Vagina (tissue), 2 donors: ENCODE measurements around the gene FIBCD1. TPM values are rescaled to one million over a fixed set of nuclear protein-coding genes. Genes with fewer than 3 reads are reported as not detected.

Experiments
- DNase-seq, 2 donors: peaks; one replicate each; pipeline ENCODE4 v3.0.0-alpha.2; 2017; ENCODE audit errors: extremely low spot score in 2 of 2
- H3K27ac ChIP-seq: fragments of 200-600 bp; sonication (generic); one replicate; pipeline ENCODE4 v1.5.1; 2019
- H3K27me3 ChIP-seq: fragments of 200-600 bp; sonication (generic); one replicate; pipeline ENCODE4 v1.5.1; 2019
- H3K36me3 ChIP-seq, 2 donors: fragments of 200-600 bp; sonication (generic); one replicate each; pipeline ENCODE4 v1.5.1; 2017 to 2019
- H3K4me1 ChIP-seq: fragments of 200-600 bp; sonication (generic); one replicate; pipeline ENCODE4 v1.5.1; 2019
- H3K4me3 ChIP-seq, 2 donors: fragments of 200-600 bp; sonication (generic); 1 replicate in 1 of 2; 2 replicates in 1 of 2; pipeline ENCODE4 v1.5.1; 2016 to 2019
- H3K9me3 ChIP-seq: fragments of 200-600 bp; sonication (generic); one replicate; pipeline ENCODE4 v1.5.1; 2019
- CTCF ChIP-seq, 3 experiments: fragments of 450-650 bp in 2 of 3; fragments of 200-600 bp in 1 of 3; sonication (generic) in 1 of 3; IDR thresholded peaks; one replicate each; pipeline ENCODE4 v1.5.1; 2017 to 2019; ENCODE audit warnings: antibody characterized with exemption in 3 of 3, mild to moderate bottlenecking in 2 of 3, moderate library complexity in 2 of 3
- POLR2A ChIP-seq, 2 donors: fragments of 450-650 bp; IDR thresholded peaks; one replicate each; pipeline ENCODE4 v1.6.1; 2017; ENCODE audit warnings: antibody characterized with exemption in 2 of 2, mild to moderate bottlenecking in 2 of 2, moderate library complexity in 2 of 2
- POLR2AphosphoS5 ChIP-seq, 2 donors: sonication (generic); formaldehyde crosslinking; IDR thresholded peaks; one replicate each; pipeline ENCODE4 v1.9.0; 2017; ENCODE audit warnings: antibody characterized with exemption in 2 of 2, mild to moderate bottlenecking in 2 of 2, low read depth in 1 of 2; ENCODE audit not compliant: insufficient read depth in 1 of 2
- intact Hi-C: fragments of 100-400 bp; cut with DNase I; formaldehyde crosslinking; loops from one replicate; pipeline ENCODE4 v1.15.1; 2023
- total RNA-seq: library from RNA; depleted of rRNA; stranded (reverse); fragments of >200 nt; gene quantifications from one replicate; pipeline ENCODE4 v1.2.3, GENCODE V29; 2016

Gene FIBCD1
- total RNA-seq, 1 donor from 2014 or later: not detected

GRCh38 chr9:130897105-130897751 is 41.8 kb downstream of the FIBCD1 start:
- Histone ChIP-seq H3K9me3 (no peaks in the 10 kb centered on the region), H3K27ac (no peak overlapping the region), H3K4me3 (no peak overlapping the region), H3K4me1 (peaks cover 44% of the 10 kb centered on the region), H3K36me3 (peaks cover 0 to 7% of the 10 kb centered on the region in 2 donors), H3K27me3 (no peaks in the 10 kb centered on the region)
- no peak for DNase-seq
- TF ChIP-seq POLR2A (IDR thresholded peaks at IDR 0.05): no peak
- TF ChIP-seq POLR2AphosphoS5 (IDR thresholded peaks at IDR 0.05; ENCODE audit: insufficient read depth in 1 of 2, low read depth in 1 of 2): no peak
- TF ChIP-seq CTCF (IDR thresholded peaks at IDR 0.05): no peak
- intact Hi-C loops: no loop called here

- no peaks in the 10 kb centered on the region for H3K9me3 ChIP-seq
- TF ChIP-seq POLR2AphosphoS5 (IDR thresholded peaks at IDR 0.05; ENCODE audit: insufficient read depth in 1 of 2, low read depth in 1 of 2): no peak
- no peak for TF ChIP-seq POLR2A (IDR thresholded peaks at IDR 0.05)
- TF ChIP-seq CTCF (IDR thresholded peaks at IDR 0.05): no peak
- H3K27ac ChIP-seq: no peak within 1 kb of the TSS
- H3K27me3 ChIP-seq: no peaks in the 10 kb centered on the region
- intact Hi-C loops: no loop called here
- DNase-seq: no peak
- peaks cover 0 to 7% of the 10 kb centered on the region in 2 donors for H3K36me3 ChIP-seq
- peaks cover 46% of the 10 kb centered on the region for H3K4me1 ChIP-seq
- no peak within 1 kb of the TSS for H3K4me3 ChIP-seq
Measured at GRCh38 chr9:130896233-130897014, 42.6 kb downstream of the FIBCD1 start, which contains the start of gene QRFP. Gene QRFP (minus strand): TSS chr9:130896812. CDS start chr9:130893838, 2,974 bp downstream.

- no peak for TF ChIP-seq CTCF (IDR thresholded peaks at IDR 0.05)
- TF ChIP-seq POLR2A (IDR thresholded peaks at IDR 0.05): no peak
- TF ChIP-seq POLR2AphosphoS5 (IDR thresholded peaks at IDR 0.05; ENCODE audit: insufficient read depth in 1 of 2, low read depth in 1 of 2): no peak
- DNase-seq: no peak
- H3K4me3 ChIP-seq: no peak overlapping the region
- H3K36me3 ChIP-seq: peaks cover 0 to 7% of the 10 kb centered on the region in 2 donors
- no peaks in the 10 kb centered on the region for H3K9me3 ChIP-seq
- H3K27ac ChIP-seq: no peak overlapping the region
- H3K27me3 ChIP-seq: no peaks in the 10 kb centered on the region
- intact Hi-C loops: no loop called here
- H3K4me1 ChIP-seq: peaks cover 46% of the 10 kb centered on the region
Measured at GRCh38 chr9:130895481-130896232, 43.4 kb downstream of the FIBCD1 start.

- Histone ChIP-seq H3K36me3 (peaks cover 0 to 12% of the 10 kb centered on the region in 2 donors), H3K27ac (no peak overlapping the region), H3K4me3 (no peak overlapping the region), H3K4me1 (peaks cover 46% of the 10 kb centered on the region), H3K27me3 (no peaks in the 10 kb centered on the region), H3K9me3 (no peaks in the 10 kb centered on the region)
- intact Hi-C loops: no loop called here
- DNase-seq: no peak
- no peak for TF ChIP-seq POLR2AphosphoS5 (IDR thresholded peaks at IDR 0.05; ENCODE audit: insufficient read depth in 1 of 2, low read depth in 1 of 2)
- TF ChIP-seq CTCF (IDR thresholded peaks at IDR 0.05): no peak
- TF ChIP-seq POLR2A (IDR thresholded peaks at IDR 0.05): no peak
Measured at GRCh38 chr9:130895038-130895437, 44.0 kb downstream of the FIBCD1 start.
